GM12878 (cell line): ENCODE measurements around the gene PIGU. TPM values are rescaled to one million over a fixed set of nuclear protein-coding genes. Genes with fewer than 3 reads are reported as not detected.

ENCODE experiments used
- ATAC-seq: fragments of 200-7000 bp; cut with Tn5 transposase; 3 replicates; pipeline ENCODE4 v1.9.1; 2020; ENCODE audit warnings: mild to moderate bottlenecking, moderate library complexity
- BruUV-seq: library from RNA; stranded (reverse); fragments of 400-500 nt; replicated peaks from 2 replicates; lab custom pipeline; 2021; lab: Mats Ljungman, UMichigan
- CTCF ChIA-PET: fragments of 300-600 bp; sonication (Branson Sonifier 250); formaldehyde crosslinking; extraction: SDS; loops from one replicate; lab custom pipeline; 2021; ENCODE audit warnings: inconsistent platforms; lab: Yijun Ruan, JAX
- POLR2A ChIA-PET: fragments of 350-600 bp; formaldehyde crosslinking; extraction: SDS; loops from one replicate; lab custom pipeline; 2021; ENCODE audit warnings: inconsistent platforms; lab: Charles Lee
- RAD21 ChIA-PET: fragments of 300-600 bp; sonication (Branson Sonifier 250); formaldehyde crosslinking; loops from one replicate; lab custom pipeline; 2023; ENCODE audit warnings: antibody characterized with exemption; ENCODE audit not compliant: unreplicated experiment; lab: Charles Lee
- SMC1A ChIA-PET: fragments of 300-600 bp; sonication (Branson Sonifier 250); formaldehyde crosslinking; loops from one replicate; lab custom pipeline; 2023; ENCODE audit not compliant: unreplicated experiment, uncharacterized antibody; lab: Charles Lee
- DNase-seq: peaks from one replicate; pipeline ENCODE4 v3.0.0-alpha.2; 2011; ENCODE audit warnings: low read depth, low spot score
- FAIRE-seq: peaks from 3 replicates; lab custom pipeline; 2011; peaks lifted over from hg19 to GRCh38; lab: Jason Lieb, UNC
- H2AFZ ChIP-seq: 2 replicates; pipeline ENCODE4 v1.6.0; 2011; ENCODE audit warnings: low read depth, low read length, control low read depth; ENCODE audit not compliant: control insufficient read depth
- H3K27ac ChIP-seq: 2 replicates; pipeline ENCODE4 v1.5.1; 2011; ENCODE audit warnings: control low read depth; ENCODE audit not compliant: control insufficient read depth, insufficient read depth
- H3K27me3 ChIP-seq, 2 experiments: replicated peaks in 1 of 2; 2 replicates each; pipeline versions ENCODE4 v1.6.0 to v1.6.1; 2011; ENCODE audit warnings: low read length in 1 of 2; ENCODE audit not compliant: control insufficient read depth in 2 of 2, insufficient read depth in 2 of 2
- H3K36me3 ChIP-seq, 2 experiments: 2 replicates each; pipeline ENCODE4 v1.5.1; 2011; ENCODE audit warnings: low read length in 1 of 2; ENCODE audit not compliant: control insufficient read depth in 2 of 2, insufficient read depth in 2 of 2
- H3K4me1 ChIP-seq: 2 replicates; pipeline ENCODE4 v1.6.1; 2011; ENCODE audit warnings: mild to moderate bottlenecking, low read length, moderate library complexity, mixed read lengths; ENCODE audit not compliant: control insufficient read depth, insufficient read depth
- H3K4me2 ChIP-seq: 2 replicates; pipeline ENCODE4 v1.6.0; 2011; ENCODE audit warnings: control low read depth; ENCODE audit not compliant: control insufficient read depth, insufficient read depth
- H3K4me3 ChIP-seq: fragments of 200-600 bp; sonication (generic); 2 replicates; pipeline ENCODE4 v1.5.1; 2016
- H3K79me2 ChIP-seq: 2 replicates; pipeline ENCODE4 v1.6.0; 2011; ENCODE audit warnings: low read length; ENCODE audit not compliant: control insufficient read depth, insufficient read depth
- H3K9ac ChIP-seq: 2 replicates; pipeline ENCODE4 v1.8.0; 2011; ENCODE audit warnings: low read length, control low read depth, mixed read lengths; ENCODE audit not compliant: control insufficient read depth, insufficient read depth
- H3K9me3 ChIP-seq: replicated peaks from 3 replicates; pipeline ENCODE4 v1.5.1; 2011; ENCODE audit warnings: mild to moderate bottlenecking, low read length; ENCODE audit not compliant: control insufficient read depth, insufficient read depth
- H4K20me1 ChIP-seq: 2 replicates; pipeline ENCODE4 v1.6.0; 2011; ENCODE audit not compliant: control insufficient read depth, insufficient read depth
- MEF2A ChIP-seq: IDR thresholded peaks from 2 replicates; pipeline ENCODE4 v1.6.1; 2011; ENCODE audit warnings: low read depth, mild to moderate bottlenecking, low read length, moderate library complexity; ENCODE audit not compliant: insufficient read depth
- MYB ChIP-seq: fragments of 150-350 bp; IDR thresholded peaks from 2 replicates; pipeline ENCODE4 v1.6.1; 2014; ENCODE audit warnings: mild to moderate bottlenecking, low read depth, low read length, borderline replicate concordance
- SIX5 ChIP-seq: IDR thresholded peaks from 2 replicates; pipeline ENCODE4 v1.6.1; 2011; ENCODE audit warnings: mild to moderate bottlenecking, low read depth, low read length, moderate library complexity; ENCODE audit not compliant: severe bottlenecking
- TARDBP ChIP-seq: IDR thresholded peaks from 2 replicates; pipeline ENCODE4 v1.6.1; 2016; ENCODE audit warnings: borderline replicate concordance
- TCF3 ChIP-seq: IDR thresholded peaks from 2 replicates; pipeline ENCODE4 v1.6.1; 2012; ENCODE audit warnings: low read depth, mild to moderate bottlenecking, low read length, borderline replicate concordance; ENCODE audit not compliant: insufficient read depth
- WGBS: methylation state at CpG from one replicate; pipeline ENCODE4 v1.1.6; 2016; ENCODE audit warnings: low lambda C conversion rate; ENCODE audit not compliant: insufficient replicate concordance, insufficient coverage; ENCODE audit errors: missing lambda C conversion rate; 5-methylcytosine and 5-hydroxymethylcytosine counted together
- in situ Hi-C: fragments of 300-500 bp; cut with MboI; formaldehyde crosslinking; loops from 9 replicates; pipeline ENCODE4 v1.14.3; 2018; ENCODE audit warnings: mixed read lengths
- intact Hi-C: fragments of 100-400 bp; cut with micrococcal nuclease; formaldehyde crosslinking; loops from one replicate; pipeline ENCODE4 v1.14.2; 2022; ENCODE audit not compliant: unreplicated experiment
- polyA plus RNA-seq, 11 experiments: library from polyadenylated mRNA; depleted of rRNA in 4 of 11; unstranded in 6 of 11; stranded (reverse) in 5 of 11; fragments of >200 nt; fragmentation: Nextera tagmentation in 4 of 11; fragmentation: Illumina TruSeq in 1 of 11; extraction: Ambion mirVana in 4 of 11; extraction: Trizol in 1 of 11; gene quantifications; 1 replicate in 1 of 11; 2 replicates in 10 of 11; pipeline versions ENCODE4 v1.2.1 to v1.2.3, GENCODE V29; 2011 to 2016; ENCODE audit warnings: inconsistent platforms in 2 of 11, missing spikeins in 2 of 11, low read depth in 1 of 11
- total RNA-seq, 4 experiments: library from RNA; depleted of rRNA in 3 of 4; stranded (reverse); fragments of >200 nt in 3 of 4; fragmentation: Illumina TruSeq in 1 of 4; extraction: Trizol in 1 of 4; gene quantifications; 2 replicates each; pipeline versions ENCODE4 v1.2.1 to v1.2.3, GENCODE V29; 2013 to 2021
- TF ChIP-seq, protein P1 (sequence below): fragments of 450-650 bp; formaldehyde crosslinking; IDR thresholded peaks from 2 replicates; pipeline ENCODE4 v1.5.0; 2022; ENCODE audit warnings: mild to moderate bottlenecking, missing genetic modification characterization

The PIGU gene
- total and polyA plus RNA-seq, 10 of the 15 experiments (the other 5 are each of a cell fraction or from before 2014, with no cell fraction given), result 4.1 to 88.2 (median 25.0) TPM

DNA sequence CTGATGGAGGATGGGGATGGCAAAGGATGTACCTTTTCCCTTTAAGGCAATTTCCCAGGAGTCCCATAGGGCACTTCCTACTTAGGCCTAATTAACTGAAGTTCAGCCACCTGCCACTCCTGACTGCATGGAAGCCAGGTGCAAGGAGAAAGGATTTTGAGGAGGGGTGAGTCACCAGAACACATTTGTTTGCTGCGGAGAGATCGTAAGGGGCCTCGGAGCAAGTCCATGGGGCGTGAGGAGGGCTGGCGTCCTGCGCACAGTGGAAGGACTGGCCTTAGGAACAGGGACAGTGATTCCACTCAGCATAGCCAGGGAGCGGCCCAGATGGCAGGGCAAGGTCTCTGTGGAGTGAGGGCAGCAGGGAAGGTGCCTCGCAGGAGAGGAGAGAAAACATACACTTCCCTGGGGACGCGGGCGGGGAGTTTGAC lies 130.1 kb downstream of the PIGU start (continued):
- TF ChIP-seq TCF3 (no peak), TARDBP (no peak), SIX5 (no peak), MYB (no peak)
- TF ChIP-seq, protein P1, sequence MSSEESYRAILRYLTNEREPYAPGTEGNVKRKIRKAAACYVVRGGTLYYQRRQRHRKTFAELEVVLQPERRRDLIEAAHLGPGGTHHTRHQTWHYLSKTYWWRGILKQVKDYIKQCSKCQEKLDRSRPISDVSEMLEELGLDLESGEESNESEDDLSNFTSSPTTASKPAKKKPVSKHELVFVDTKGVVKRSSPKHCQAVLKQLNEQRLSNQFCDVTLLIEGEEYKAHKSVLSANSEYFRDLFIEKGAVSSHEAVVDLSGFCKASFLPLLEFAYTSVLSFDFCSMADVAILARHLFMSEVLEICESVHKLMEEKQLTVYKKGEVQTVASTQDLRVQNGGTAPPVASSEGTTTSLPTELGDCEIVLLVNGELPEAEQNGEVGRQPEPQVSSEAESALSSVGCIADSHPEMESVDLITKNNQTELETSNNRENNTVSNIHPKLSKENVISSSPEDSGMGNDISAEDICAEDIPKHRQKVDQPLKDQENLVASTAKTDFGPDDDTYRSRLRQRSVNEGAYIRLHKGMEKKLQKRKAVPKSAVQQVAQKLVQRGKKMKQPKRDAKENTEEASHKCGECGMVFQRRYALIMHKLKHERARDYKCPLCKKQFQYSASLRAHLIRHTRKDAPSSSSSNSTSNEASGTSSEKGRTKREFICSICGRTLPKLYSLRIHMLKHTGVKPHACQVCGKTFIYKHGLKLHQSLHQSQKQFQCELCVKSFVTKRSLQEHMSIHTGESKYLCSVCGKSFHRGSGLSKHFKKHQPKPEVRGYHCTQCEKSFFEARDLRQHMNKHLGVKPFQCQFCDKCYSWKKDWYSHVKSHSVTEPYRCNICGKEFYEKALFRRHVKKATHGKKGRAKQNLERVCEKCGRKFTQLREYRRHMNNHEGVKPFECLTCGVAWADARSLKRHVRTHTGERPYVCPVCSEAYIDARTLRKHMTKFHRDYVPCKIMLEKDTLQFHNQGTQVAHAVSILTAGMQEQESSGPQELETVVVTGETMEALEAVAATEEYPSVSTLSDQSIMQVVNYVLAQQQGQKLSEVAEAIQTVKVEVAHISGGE (CRISPR knock-in tag), result no peak

DNA sequence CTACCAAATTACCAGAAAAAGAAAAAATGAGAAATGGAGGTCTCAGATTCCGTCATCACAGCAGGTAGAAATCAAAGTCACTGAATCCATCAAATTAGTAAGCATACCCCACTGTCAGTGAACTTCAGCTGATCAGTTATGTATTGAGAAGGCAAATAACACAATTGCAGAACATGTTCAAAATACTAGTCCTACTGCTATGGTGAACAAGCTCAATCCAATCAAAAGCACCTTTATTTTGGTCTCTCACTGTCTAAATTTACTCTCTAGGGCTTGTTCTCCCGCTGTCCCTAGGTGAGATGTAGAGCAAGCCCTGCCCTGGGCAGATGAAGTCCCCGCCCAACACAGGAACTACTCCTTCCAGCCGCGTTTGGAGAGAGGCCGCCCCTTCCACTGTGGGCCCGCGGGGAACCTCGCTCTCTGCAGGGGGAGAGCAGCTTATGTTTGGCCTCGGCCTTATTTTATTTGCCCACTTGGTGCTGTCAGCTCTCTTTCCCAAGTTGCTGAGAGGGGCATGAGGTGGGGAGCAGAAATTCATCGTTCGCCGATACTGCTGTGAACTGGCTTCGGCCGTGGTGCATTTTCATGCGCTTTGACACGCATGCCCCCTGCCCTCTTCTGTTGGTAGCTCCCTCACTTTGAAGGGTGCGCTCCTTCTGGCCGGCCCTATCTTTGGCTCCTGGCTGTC lies 132.6 kb downstream of the PIGU start:
- intact Hi-C loops, result no loop called here
- Histone ChIP-seq H3K4me2 (no peak overlapping the region), H3K9me3 (no peaks in the 10 kb centered on the region)
- in situ Hi-C loops, result no loop called here
- 53% methylated on average over 19 of the region's 19 CpGs for WGBS
- POLR2A ChIA-PET, result interaction anchor here (0.5 kb wide), 1 partner anchor 133 kb away, joined by 3 read pairs; the partner anchor contains the start of gene PIGU
- CTCF ChIA-PET, result interaction anchor here (1.3 to 1.7 kb wide), 3 partner anchors 164 to 232 kb away, joined by 5 to 8 read pairs (median 7); no protein-coding TSS in a partner anchor
- no peak for TF ChIP-seq MEF2A
- TF ChIP-seq, all 136 proteins: peak for 0
- no peaks in the 10 kb centered on the region for H3K79me2 ChIP-seq
- H3K9ac ChIP-seq, result no peak overlapping the region
- SMC1A ChIA-PET, result interaction anchor here (2.1 to 3.3 kb wide), 2 partner anchors 163 to 226 kb away, joined by 5 to 10 read pairs; no protein-coding TSS in a partner anchor
- no peaks in the 10 kb centered on the region for H3K27me3 ChIP-seq
- H4K20me1 ChIP-seq, result no peaks in the 10 kb centered on the region
- H2AFZ ChIP-seq, result no peak overlapping the region
- H3K4me1 ChIP-seq, result peaks cover 4% of the 10 kb centered on the region; the same call in 1 of the 2 replicates
- no peak overlapping the region for H3K27ac ChIP-seq
- ATAC-seq (no peak), FAIRE-seq (no peak), DNase-seq (no peak)
- no TSS peak for BruUV-seq
- H3K4me3 ChIP-seq, result no peak overlapping the region
- RAD21 ChIA-PET, result interaction anchor here (0.9 to 1.0 kb wide), 2 partner anchors 164 to 231 kb away, joined by 3 to 4 read pairs; no protein-coding TSS in a partner anchor
- peaks cover 6 to 7% of the 10 kb centered on the region in 2 experiments; a peak in 3 of 4 replicates for H3K36me3 ChIP-seq
